ENCODE data around the gene SLC41A2.
"Not testable (repeated sequence)": the region's sequence is repeated elsewhere in the genome, so short reads cannot be mapped to it uniquely, and the experiment has no call there.

The SLC41A2 gene

GRCh38 chr12:104958001-104958804 lies at the start of gene SLC41A2:
Gene SLC41A2, minus strand, starts transcription at chr12:104958290. Its CDS starts 29,763 bp downstream, at chr12:104928527.
- DNase-seq, result peak; percentile 55 to 70 (median 58)

- DNase-seq, result no peak
These were observed 43.4 kb upstream of the SLC41A2 start for GRCh38 chr12:105001476-105001875.

- DNase-seq, result no peak
These were observed 41.2 kb upstream of the SLC41A2 start for GRCh38 chr12:104999347-104999685.

- no peak for DNase-seq
These were observed 40.6 kb upstream of the SLC41A2 start for GRCh38 chr12:104998423-104999346.

- DNase-seq, result no peak
These were observed 39.5 kb upstream of the SLC41A2 start for GRCh38 chr12:104997541-104997940.

- DNase-seq, result no peak
These were observed 36.2 kb upstream of the SLC41A2 start for GRCh38 chr12:104994336-104994735.

GRCh38 chr12:104991565-104992128 lies 33.6 kb upstream of the SLC41A2 start:
- no peak for DNase-seq

- no peak for DNase-seq
These were observed 32.9 kb upstream of the SLC41A2 start for GRCh38 chr12:104990950-104991349.

- DNase-seq, result peak; percentile 64 to 82 (median 67)
These were observed 28.2 kb upstream of the SLC41A2 start, which contains the start of gene NOPCHAP1 for GRCh38 chr12:104986022-104986941. Gene NOPCHAP1, plus strand, starts transcription at chr12:104986316. Its CDS starts 37 bp downstream, at chr12:104986353.

- no peak for DNase-seq
These were observed 27.1 kb upstream of the SLC41A2 start for GRCh38 chr12:104985206-104985605.

- not testable (repeated sequence) for DNase-seq
These were observed 19.6 kb upstream of the SLC41A2 start for GRCh38 chr12:104977688-104978087.

- no peak for DNase-seq
These were observed 18.6 kb upstream of the SLC41A2 start for GRCh38 chr12:104976703-104977102.

GRCh38 chr12:104975587-104976343 lies 17.7 kb upstream of the SLC41A2 start:
- DNase-seq, result no peak

- DNase-seq, result no peak
These were observed 16.7 kb upstream of the SLC41A2 start for GRCh38 chr12:104974626-104975290.

GRCh38 chr12:104973250-104973649 lies 15.2 kb upstream of the SLC41A2 start:
- no peak for DNase-seq

GRCh38 chr12:104971306-104971705 lies 13.2 kb upstream of the SLC41A2 start:
- DNase-seq, result no peak

GRCh38 chr12:104969343-104969742 lies 11.3 kb upstream of the SLC41A2 start:
- no peak for DNase-seq

- DNase-seq, result no peak
These were observed 8.6 kb upstream of the SLC41A2 start for GRCh38 chr12:104966677-104967076.

- no peak for DNase-seq
These were observed 6.7 kb upstream of the SLC41A2 start for GRCh38 chr12:104964856-104965205.

- no peak for DNase-seq
These were observed 6.2 kb upstream of the SLC41A2 start for GRCh38 chr12:104964167-104964855.
